GM23248 (cell line): Measurements from ENCODE around the gene CTBP2. TPM values are rescaled to one million over a fixed set of nuclear protein-coding genes. Genes with fewer than 3 reads are reported as not detected.

Experiments used
- DNase-seq: peaks from one replicate; pipeline ENCODE4 v3.0.0-alpha.2; 2015
- H2AFZ ChIP-seq: fragments of 200-600 bp; sonication (generic); 2 replicates; pipeline ENCODE4 v1.6.1; 2016; ENCODE audit warnings: antibody characterized with exemption
- H3F3A ChIP-seq: fragments of 200-600 bp; sonication (generic); 2 replicates; pipeline ENCODE4 v1.6.1; 2016; ENCODE audit warnings: mild to moderate bottlenecking, antibody characterized with exemption, mixed run types; ENCODE audit not compliant: insufficient read depth
- H3K27ac ChIP-seq: fragments of 200-600 bp; sonication (generic); 2 replicates; pipeline ENCODE4 v1.5.1; 2016; ENCODE audit warnings: mild to moderate bottlenecking
- H3K27me3 ChIP-seq: fragments of 200-600 bp; sonication (generic); replicated peaks from 2 replicates; pipeline ENCODE4 v1.6.1; 2016; ENCODE audit warnings: mild to moderate bottlenecking; ENCODE audit not compliant: insufficient read depth
- H3K36me3 ChIP-seq: fragments of 200-600 bp; sonication (generic); 2 replicates; pipeline ENCODE4 v1.6.1; 2016; ENCODE audit warnings: low read depth, mild to moderate bottlenecking
- H3K4me1 ChIP-seq: fragments of 200-600 bp; sonication (generic); 2 replicates; pipeline ENCODE4 v1.6.1; 2016; ENCODE audit warnings: mild to moderate bottlenecking; ENCODE audit not compliant: insufficient read depth
- H3K4me2 ChIP-seq: fragments of 200-600 bp; sonication (generic); one replicate; pipeline ENCODE4 v1.6.1; 2016; ENCODE audit warnings: mild to moderate bottlenecking; ENCODE audit not compliant: unreplicated experiment
- H3K4me3 ChIP-seq: fragments of 200-600 bp; sonication (generic); 2 replicates; pipeline ENCODE4 v1.5.1; 2016; ENCODE audit warnings: mild to moderate bottlenecking
- H3K79me2 ChIP-seq: fragments of 200-600 bp; sonication (generic); 2 replicates; pipeline ENCODE4 v1.6.1; 2016; ENCODE audit warnings: mild to moderate bottlenecking; ENCODE audit not compliant: insufficient read depth
- H3K9ac ChIP-seq: fragments of 200-600 bp; sonication (generic); 2 replicates; pipeline ENCODE4 v1.6.1; 2016; ENCODE audit warnings: mild to moderate bottlenecking
- H3K9me2 ChIP-seq: fragments of 200-600 bp; sonication (generic); 2 replicates; pipeline ENCODE4 v1.6.1; 2016; ENCODE audit warnings: mixed run types, mild to moderate bottlenecking, moderate library complexity; ENCODE audit not compliant: insufficient read depth
- H3K9me3 ChIP-seq: fragments of 200-600 bp; sonication (generic); one replicate; pipeline ENCODE4 v1.6.1; 2017; ENCODE audit warnings: low read depth
- H4K20me1 ChIP-seq: fragments of 200-600 bp; sonication (generic); 2 replicates; pipeline ENCODE4 v1.6.0; 2016; ENCODE audit not compliant: insufficient read depth
- EZH2 ChIP-seq: fragments of 200-600 bp; sonication (generic); IDR thresholded peaks from 2 replicates; pipeline ENCODE4 v1.6.1; 2018; ENCODE audit warnings: antibody characterized with exemption, mild to moderate bottlenecking; ENCODE audit not compliant: insufficient read depth, poor library complexity, severe bottlenecking
- EZH2phosphoT487 ChIP-seq: fragments of 200-600 bp; sonication (generic); IDR thresholded peaks from 2 replicates; pipeline ENCODE4 v1.6.1; 2018; ENCODE audit warnings: antibody characterized with exemption, moderate library complexity, mild to moderate bottlenecking, low read depth; ENCODE audit not compliant: insufficient read depth
- WGBS, 2 experiments: methylation state at CpG; one replicate each; pipeline ENCODE4 v1.1.6; 2015 to 2017; ENCODE audit warnings: low lambda C conversion rate in 2 of 2, low coverage in 1 of 2; ENCODE audit errors: missing lambda C conversion rate in 2 of 2; 5-methylcytosine and 5-hydroxymethylcytosine counted together
- in situ Hi-C: fragments of 300-500 bp; cut with MboI; formaldehyde crosslinking; loops from 2 replicates; pipeline ENCODE4 v1.15.0; 2020
- polyA plus RNA-seq: library from polyadenylated mRNA; unstranded; fragments of >200 nt; fragmentation: Nextera tagmentation; extraction: Ambion mirVana; gene quantifications from 2 replicates; pipeline ENCODE4 v1.2.1, GENCODE V29; 2016
- total RNA-seq: library from RNA; depleted of rRNA; stranded (reverse); fragments of >200 nt; shearing (Covaris generic); gene quantifications from 2 replicates; pipeline ENCODE4 v1.2.3, GENCODE V29; 2014

The CTBP2 gene
- total and polyA plus RNA-seq, 2 experiments from 2014 or later: 52.0 to 65.5 TPM

DNA sequence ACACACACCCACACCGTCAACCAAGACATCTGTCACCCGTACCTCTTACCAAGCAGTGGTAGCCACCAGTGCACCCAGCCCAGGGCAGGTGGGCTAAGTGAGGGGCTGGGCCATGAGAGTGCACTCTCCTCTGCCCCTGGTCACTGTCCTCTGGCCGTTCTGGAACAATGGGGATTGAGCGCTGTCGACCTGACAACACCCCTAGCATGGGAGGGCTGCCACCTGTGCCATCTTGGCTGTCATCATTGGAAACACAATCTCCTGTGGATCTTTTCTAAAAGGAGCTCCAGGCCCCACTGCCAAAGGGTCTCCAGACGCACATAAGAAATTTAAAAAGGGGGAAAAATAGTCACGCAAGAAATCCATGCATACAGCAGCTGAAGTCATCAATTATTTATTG lies 80.1 kb downstream of the CTBP2 start:
- TF ChIP-seq EZH2 (no peak), EZH2phosphoT487 (no peak)
- H3K79me2 ChIP-seq: peaks cover 98% of the 10 kb centered on the region
- H3K27me3 ChIP-seq: no peaks in the 10 kb centered on the region
- no peaks in the 10 kb centered on the region for H3K36me3 ChIP-seq
- H3F3A ChIP-seq: no peaks in the 10 kb centered on the region
- H4K20me1 ChIP-seq: peaks cover 4% of the 10 kb centered on the region
- H3K4me1 ChIP-seq: peaks cover 19% of the 10 kb centered on the region
- H3K9me2 ChIP-seq: no peaks in the 10 kb centered on the region
- no peak overlapping the region for H3K9ac ChIP-seq
- no peak overlapping the region for H3K4me2 ChIP-seq
- no peaks in the 10 kb centered on the region for H3K9me3 ChIP-seq
- H3K4me3 ChIP-seq: no peak overlapping the region
- no peak overlapping the region for H2AFZ ChIP-seq
- in situ Hi-C loops: no loop called here
- no peak overlapping the region for H3K27ac ChIP-seq
- 98% methylated on average over 7 of the region's 7 CpGs for WGBS, 2 experiments
- no peak for DNase-seq

- in situ Hi-C loops: no loop called here
- peaks cover 9% of the 10 kb centered on the region for H4K20me1 ChIP-seq
- WGBS, 2 experiments: 96 to 98% methylated on average over 13 to 14 of the region's 14 CpGs
These were observed 81.2 kb downstream of the CTBP2 start for GRCh38 chr10:125079091-125079600.

GRCh38 chr10:125076891-125077541 lies 83.3 kb downstream of the CTBP2 start:
- TF ChIP-seq EZH2 (no peak), EZH2phosphoT487 (no peak)
- peaks cover 100% of the 10 kb centered on the region for H3K79me2 ChIP-seq
- no peak overlapping the region for H3K27ac ChIP-seq
- H3K4me1 ChIP-seq: no peaks in the 10 kb centered on the region
- DNase-seq: no peak
- peaks cover 9% of the 10 kb centered on the region for H4K20me1 ChIP-seq
- H3K9me3 ChIP-seq: no peaks in the 10 kb centered on the region
- no peaks in the 10 kb centered on the region for H3K9me2 ChIP-seq
- H2AFZ ChIP-seq: no peak overlapping the region
- WGBS, 2 experiments: 93 to 95% methylated on average over 14 of the region's 14 CpGs
- H3K9ac ChIP-seq: no peak overlapping the region
- no peak overlapping the region for H3K4me3 ChIP-seq
- H3K27me3 ChIP-seq: no peaks in the 10 kb centered on the region
- H3K4me2 ChIP-seq: no peak overlapping the region
- no peaks in the 10 kb centered on the region; the same call in 1 of the 2 replicates for H3K36me3 ChIP-seq
- in situ Hi-C loops: no loop called here
- no peaks in the 10 kb centered on the region for H3F3A ChIP-seq

More at GRCh38 chr10:125079091-125079600, 81.2 kb downstream of the CTBP2 start:
- Histone ChIP-seq H3K27ac (no peak overlapping the region), H3K9me3 (no peaks in the 10 kb centered on the region), H3K36me3 (no peaks in the 10 kb centered on the region; the same call in 1 of the 2 replicates), H3K9me2 (no peaks in the 10 kb centered on the region), H3K4me1 (peaks cover 10% of the 10 kb centered on the region), H3K79me2 (peaks cover 100% of the 10 kb centered on the region), H3K9ac (no peak overlapping the region), H3K4me2 (no peak overlapping the region), H3K27me3 (no peaks in the 10 kb centered on the region), H2AFZ (no peak overlapping the region), H3F3A (no peaks in the 10 kb centered on the region), H3K4me3 (no peak overlapping the region)
- no peak for TF ChIP-seq EZH2
- no peak for TF ChIP-seq EZH2phosphoT487
- DNase-seq: no peak

GRCh38 chr10:125076121-125076825 lies 84.1 kb downstream of the CTBP2 start:
- DNase-seq: no peak
- H3K9ac ChIP-seq: no peak overlapping the region
- H2AFZ ChIP-seq: no peak overlapping the region
- in situ Hi-C loops: no loop called here
- TF ChIP-seq EZH2phosphoT487: no peak
- no peak for TF ChIP-seq EZH2
- no peaks in the 10 kb centered on the region; the same call in 1 of the 2 replicates for H3K36me3 ChIP-seq
- H3K4me3 ChIP-seq: no peak overlapping the region
- WGBS, 2 experiments: 91% methylated on average over 15 of the region's 15 CpGs
- H3K4me2 ChIP-seq: no peak overlapping the region
- H3K9me2 ChIP-seq: no peaks in the 10 kb centered on the region
- no peaks in the 10 kb centered on the region for H3K27me3 ChIP-seq
- no peak overlapping the region for H3K27ac ChIP-seq
- H3K79me2 ChIP-seq: peaks cover 100% of the 10 kb centered on the region
- no peaks in the 10 kb centered on the region for H3K9me3 ChIP-seq
- H3K4me1 ChIP-seq: no peaks in the 10 kb centered on the region
- peaks cover 9% of the 10 kb centered on the region for H4K20me1 ChIP-seq
- no peaks in the 10 kb centered on the region for H3F3A ChIP-seq
